ENCODE results near the gene ADAD2. TPM values are rescaled to one million over a fixed set of nuclear protein-coding genes. Genes with fewer than 3 reads are reported as not detected.

Gene ADAD2
- total RNA-seq, 2 donors from 2014 or later = 0.47 TPM; not detected in 1

GRCh38 chr16:84245956-84246678 is 55.2 kb downstream of the ADAD2 start:
- H3K9me3 Mint-ChIP-seq = peaks cover 0 to 11% of the 10 kb centered on the region in 2 donors
- ATAC-seq = no peak
- H3K36me3 Mint-ChIP-seq = peaks cover 0 to 4% of the 10 kb centered on the region in 2 donors
- H3K27ac Mint-ChIP-seq = peak overlapping the region in 1 of 2 donors; percentile 0
- no peak for DNase-seq (ENCODE audit: low spot score in 2 of 2)

- Mint-ChIP-seq H3K36me3 (peaks cover 0 to 4% of the 10 kb centered on the region in 2 donors), H3K9me3 (peaks cover 0 to 11% of the 10 kb centered on the region in 2 donors), H3K27ac (peak overlapping the region in 1 of 2 donors; percentile 0)
- DNase-seq (ENCODE audit: low spot score in 2 of 2) (no peak), ATAC-seq (no peak)
Measured at GRCh38 chr16:84246679-84247077, 55.7 kb downstream of the ADAD2 start.

Other genes starting within 250 kb of the ADAD2 start
- gene OSGIN1, start 237.9 kb upstream of the ADAD2 start, total RNA-seq = under 1 TPM; 0.49 to 0.87 TPM
- not detected for gene NECAB2, start 222.9 kb upstream of the ADAD2 start, total RNA-seq
- gene SLC38A8, start 148.4 kb upstream of the ADAD2 start, total RNA-seq = not detected
- 10 to 100 TPM; 39.9 to 41.1 TPM for gene MBTPS1, start 74.2 kb upstream of the ADAD2 start, total RNA-seq
- 10 to 100 TPM; 11.2 to 11.8 TPM for gene HSDL1, start 46.0 kb upstream of the ADAD2 start, total RNA-seq
- not detected for gene DNAAF1, start 45.8 kb upstream of the ADAD2 start, total RNA-seq
- 10 to 100 TPM; 42.5 to 52.8 TPM for gene TAF1C, start 4.1 kb upstream of the ADAD2 start, total RNA-seq
- gene KCNG4, start 48.9 kb downstream of the ADAD2 start, total RNA-seq = not detected
- not detected for gene WFDC1, start 103.7 kb downstream of the ADAD2 start, total RNA-seq
- gene ATP2C2, start 177.4 kb downstream of the ADAD2 start, total RNA-seq = not detected